ENCODE data around the gene UCK2. TPM values are rescaled to one million over a fixed set of nuclear protein-coding genes. Genes with fewer than 3 reads are reported as not detected.

The UCK2 gene
- total and polyA plus RNA-seq, 2 of the 8 experiments (the other 6 are each of a cell fraction or from before 2014, with no cell fraction given): 103 to 109 TPM

GRCh38 chr1:165858967-165859845 is 31.8 kb downstream of the UCK2 start (continued):
- no peak for TF ChIP-seq BCL11A (IDR thresholded peaks at IDR 0.05; ENCODE audit: low read depth in 2 of 2, low read length in 2 of 2)
- TF ChIP-seq CEBPB (IDR thresholded peaks at IDR 0.05; ENCODE audit: low read depth, low read length): no peak
- TF ChIP-seq MAFK (IDR thresholded peaks at IDR 0.05; ENCODE audit: low read depth, low read length): no peak
- TF ChIP-seq SIN3A (conservative IDR thresholded peaks at IDR 0.05 in 1 of 2, IDR thresholded peaks at IDR 0.05 in 1 of 2; ENCODE audit: low read depth in 1 of 2, low read length in 2 of 2): no peak
- no peak for TF ChIP-seq JUND (IDR thresholded peaks at IDR 0.05; ENCODE audit: low read length)

All from H1 (cell line).